GM12878 (cell line): ENCODE data around the gene MTRF1. TPM values are rescaled to one million over a fixed set of nuclear protein-coding genes. Genes with fewer than 3 reads are reported as not detected.

ENCODE experiments used
- BCL11A ChIP-seq: IDR thresholded peaks from 2 replicates; pipeline ENCODE4 v1.6.1; 2011; ENCODE audit warnings: low read depth, low read length
- BRCA1 ChIP-seq: IDR thresholded peaks from 2 replicates; pipeline ENCODE4 v1.6.1; 2011; ENCODE audit warnings: low read depth, low read length, improper control_type of control experiment
- HDAC2 ChIP-seq: fragments of 200-600 bp; sonication (generic); IDR thresholded peaks from 2 replicates; pipeline ENCODE4 v1.6.1; 2017
- HSF1 ChIP-seq: fragments of 150-350 bp; IDR thresholded peaks from 2 replicates; pipeline ENCODE4 v1.6.1; 2014; ENCODE audit warnings: mild to moderate bottlenecking, low read depth, low read length
- IKZF2 ChIP-seq, 2 experiments: fragments of 450-650 bp; IDR thresholded peaks; 2 replicates each; pipeline ENCODE4 v1.6.1; 2017; ENCODE audit warnings: mild to moderate bottlenecking in 2 of 2, moderate library complexity in 2 of 2
- NKRF ChIP-seq: fragments of 450-650 bp; conservative IDR thresholded peaks from 2 replicates; pipeline ENCODE4 v1.6.1; 2017; ENCODE audit warnings: mild to moderate bottlenecking, moderate library complexity
- RAD21 ChIP-seq: IDR thresholded peaks from 2 replicates; pipeline ENCODE4 v1.6.1; 2011; ENCODE audit warnings: mild to moderate bottlenecking, low read depth, low read length, moderate library complexity; ENCODE audit not compliant: insufficient read depth
- SPI1 ChIP-seq: IDR thresholded peaks from 2 replicates; pipeline ENCODE4 v1.6.1; 2011; ENCODE audit warnings: low read depth, mild to moderate bottlenecking, low read length, moderate library complexity, borderline replicate concordance; ENCODE audit not compliant: insufficient read depth
- TCF3 ChIP-seq: IDR thresholded peaks from 2 replicates; pipeline ENCODE4 v1.6.1; 2012; ENCODE audit warnings: low read depth, mild to moderate bottlenecking, low read length, borderline replicate concordance; ENCODE audit not compliant: insufficient read depth
- ZBED1 ChIP-seq: IDR thresholded peaks from 2 replicates; pipeline ENCODE4 v1.6.1; 2016; ENCODE audit warnings: borderline replicate concordance
- ZNF622 ChIP-seq: fragments of 450-650 bp; IDR thresholded peaks from 2 replicates; pipeline ENCODE4 v1.6.1; 2017; ENCODE audit warnings: mild to moderate bottlenecking, inconsistent platforms
- polyA plus RNA-seq, 11 experiments: library from polyadenylated mRNA; depleted of rRNA in 4 of 11; unstranded in 6 of 11; stranded (reverse) in 5 of 11; fragments of >200 nt; fragmentation: Nextera tagmentation in 4 of 11; fragmentation: Illumina TruSeq in 1 of 11; extraction: Ambion mirVana in 4 of 11; extraction: Trizol in 1 of 11; gene quantifications; 1 replicate in 1 of 11; 2 replicates in 10 of 11; pipeline versions ENCODE4 v1.2.1 to v1.2.3, GENCODE V29; 2011 to 2016; ENCODE audit warnings: inconsistent platforms in 2 of 11, missing spikeins in 2 of 11, low read depth in 1 of 11
- total RNA-seq, 4 experiments: library from RNA; depleted of rRNA in 3 of 4; stranded (reverse); fragments of >200 nt in 3 of 4; fragmentation: Illumina TruSeq in 1 of 4; extraction: Trizol in 1 of 4; gene quantifications; 2 replicates each; pipeline versions ENCODE4 v1.2.1 to v1.2.3, GENCODE V29; 2013 to 2021
- TF ChIP-seq, protein P1 (sequence below): IDR thresholded peaks from 2 replicates; pipeline ENCODE4 v1.6.1; 2011; ENCODE audit warnings: borderline replicate concordance, low read depth, mild to moderate bottlenecking, moderate library complexity, low read length; ENCODE audit not compliant: insufficient read depth, poor library complexity, severe bottlenecking
- TF ChIP-seq, protein P2 (sequence below): fragments of 450-650 bp; IDR thresholded peaks from 2 replicates; pipeline ENCODE4 v1.6.1; 2018; ENCODE audit warnings: mild to moderate bottlenecking, low read depth, moderate library complexity; ENCODE audit not compliant: partially characterized antibody
- TF ChIP-seq, protein P3 (sequence below): IDR thresholded peaks from 2 replicates; pipeline ENCODE4 v1.6.1; 2012; ENCODE audit warnings: improper control_type of control experiment, low read depth, low read length; ENCODE audit not compliant: insufficient replicate concordance

MTRF1 gene
- total and polyA plus RNA-seq, 10 of the 15 experiments (the other 5 are each of a cell fraction or from before 2014, with no cell fraction given) = 12.1 to 33.7 (median 20.6) TPM

DNA sequence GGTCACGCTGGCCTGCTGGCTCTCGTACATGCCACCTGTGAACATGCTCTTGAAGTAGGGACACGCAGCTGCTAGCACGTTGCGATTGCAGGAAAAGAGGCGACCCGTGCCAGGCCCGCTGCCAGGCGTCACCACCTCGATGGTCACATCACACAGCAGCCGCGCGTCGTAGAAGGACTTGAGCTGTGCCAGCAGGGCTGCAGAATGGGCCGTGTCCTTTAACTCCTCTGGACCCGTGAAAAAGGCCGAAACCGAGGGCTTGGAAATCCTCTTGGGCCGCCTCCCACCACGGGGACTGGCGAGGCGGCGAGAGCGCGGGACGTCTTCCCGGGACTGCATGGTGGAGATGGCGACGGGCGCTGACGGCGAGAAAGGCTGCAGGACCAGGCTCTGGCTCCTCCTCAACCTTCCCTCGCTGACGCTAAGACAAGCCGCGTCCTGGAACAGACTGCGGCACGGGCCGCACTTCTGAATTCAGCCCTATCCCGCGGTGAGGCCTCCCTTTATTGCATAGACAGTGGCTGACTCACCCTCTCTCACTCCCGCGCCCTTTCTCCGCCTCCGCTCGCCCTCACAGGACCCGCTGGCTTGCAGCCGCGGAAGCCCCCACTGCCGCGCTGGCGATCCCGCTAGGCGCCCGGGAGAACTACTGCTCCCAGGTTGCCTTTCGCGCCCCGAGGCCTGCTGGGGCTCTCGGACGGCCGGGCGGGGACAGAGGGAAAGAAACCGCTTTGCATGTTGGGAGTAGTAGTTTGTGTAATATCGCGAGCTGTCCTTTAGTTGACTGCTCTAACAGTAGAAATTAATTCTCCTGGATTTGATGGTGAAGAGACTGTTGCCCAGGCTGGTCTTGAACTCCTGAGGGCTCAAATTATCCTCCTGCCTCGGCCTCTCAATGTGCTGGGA lies 69.2 kb downstream of the MTRF1 start, which contains the start of gene KBTBD7 (continued):
- TF ChIP-seq, protein P1, sequence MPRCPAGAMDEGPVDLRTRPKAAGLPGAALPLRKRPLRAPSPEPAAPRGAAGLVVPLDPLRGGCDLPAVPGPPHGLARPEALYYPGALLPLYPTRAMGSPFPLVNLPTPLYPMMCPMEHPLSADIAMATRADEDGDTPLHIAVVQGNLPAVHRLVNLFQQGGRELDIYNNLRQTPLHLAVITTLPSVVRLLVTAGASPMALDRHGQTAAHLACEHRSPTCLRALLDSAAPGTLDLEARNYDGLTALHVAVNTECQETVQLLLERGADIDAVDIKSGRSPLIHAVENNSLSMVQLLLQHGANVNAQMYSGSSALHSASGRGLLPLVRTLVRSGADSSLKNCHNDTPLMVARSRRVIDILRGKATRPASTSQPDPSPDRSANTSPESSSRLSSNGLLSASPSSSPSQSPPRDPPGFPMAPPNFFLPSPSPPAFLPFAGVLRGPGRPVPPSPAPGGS = no peak
- TF ChIP-seq HDAC2 = no peak
- no peak for TF ChIP-seq SPI1
- TF ChIP-seq HSF1 = peak; percentile 54; the same call in 1 of the 2 replicates
- TF ChIP-seq BRCA1 = peak; percentile 50; the same call in 1 of the 2 replicates
- 0 out of 2 replicates have a peak, but pooled peaks have one; percentile 18 for TF ChIP-seq TCF3
- no peak for TF ChIP-seq ZNF622
- TF ChIP-seq, protein P2, sequence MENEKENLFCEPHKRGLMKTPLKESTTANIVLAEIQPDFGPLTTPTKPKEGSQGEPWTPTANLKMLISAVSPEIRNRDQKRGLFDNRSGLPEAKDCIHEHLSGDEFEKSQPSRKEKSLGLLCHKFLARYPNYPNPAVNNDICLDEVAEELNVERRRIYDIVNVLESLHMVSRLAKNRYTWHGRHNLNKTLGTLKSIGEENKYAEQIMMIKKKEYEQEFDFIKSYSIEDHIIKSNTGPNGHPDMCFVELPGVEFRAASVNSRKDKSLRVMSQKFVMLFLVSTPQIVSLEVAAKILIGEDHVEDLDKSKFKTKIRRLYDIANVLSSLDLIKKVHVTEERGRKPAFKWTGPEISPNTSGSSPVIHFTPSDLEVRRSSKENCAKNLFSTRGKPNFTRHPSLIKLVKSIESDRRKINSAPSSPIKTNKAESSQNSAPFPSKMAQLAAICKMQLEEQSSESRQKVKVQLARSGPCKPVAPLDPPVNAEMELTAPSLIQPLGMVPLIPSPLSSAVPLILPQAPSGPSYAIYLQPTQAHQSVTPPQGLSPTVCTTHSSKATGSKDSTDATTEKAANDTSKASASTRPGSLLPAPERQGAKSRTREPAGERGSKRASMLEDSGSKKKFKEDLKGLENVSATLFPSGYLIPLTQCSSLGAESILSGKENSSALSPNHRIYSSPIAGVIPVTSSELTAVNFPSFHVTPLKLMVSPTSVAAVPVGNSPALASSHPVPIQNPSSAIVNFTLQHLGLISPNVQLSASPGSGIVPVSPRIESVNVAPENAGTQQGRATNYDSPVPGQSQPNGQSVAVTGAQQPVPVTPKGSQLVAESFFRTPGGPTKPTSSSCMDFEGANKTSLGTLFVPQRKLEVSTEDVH = no peak
- no peak for TF ChIP-seq ZBED1
- TF ChIP-seq, protein P3, sequence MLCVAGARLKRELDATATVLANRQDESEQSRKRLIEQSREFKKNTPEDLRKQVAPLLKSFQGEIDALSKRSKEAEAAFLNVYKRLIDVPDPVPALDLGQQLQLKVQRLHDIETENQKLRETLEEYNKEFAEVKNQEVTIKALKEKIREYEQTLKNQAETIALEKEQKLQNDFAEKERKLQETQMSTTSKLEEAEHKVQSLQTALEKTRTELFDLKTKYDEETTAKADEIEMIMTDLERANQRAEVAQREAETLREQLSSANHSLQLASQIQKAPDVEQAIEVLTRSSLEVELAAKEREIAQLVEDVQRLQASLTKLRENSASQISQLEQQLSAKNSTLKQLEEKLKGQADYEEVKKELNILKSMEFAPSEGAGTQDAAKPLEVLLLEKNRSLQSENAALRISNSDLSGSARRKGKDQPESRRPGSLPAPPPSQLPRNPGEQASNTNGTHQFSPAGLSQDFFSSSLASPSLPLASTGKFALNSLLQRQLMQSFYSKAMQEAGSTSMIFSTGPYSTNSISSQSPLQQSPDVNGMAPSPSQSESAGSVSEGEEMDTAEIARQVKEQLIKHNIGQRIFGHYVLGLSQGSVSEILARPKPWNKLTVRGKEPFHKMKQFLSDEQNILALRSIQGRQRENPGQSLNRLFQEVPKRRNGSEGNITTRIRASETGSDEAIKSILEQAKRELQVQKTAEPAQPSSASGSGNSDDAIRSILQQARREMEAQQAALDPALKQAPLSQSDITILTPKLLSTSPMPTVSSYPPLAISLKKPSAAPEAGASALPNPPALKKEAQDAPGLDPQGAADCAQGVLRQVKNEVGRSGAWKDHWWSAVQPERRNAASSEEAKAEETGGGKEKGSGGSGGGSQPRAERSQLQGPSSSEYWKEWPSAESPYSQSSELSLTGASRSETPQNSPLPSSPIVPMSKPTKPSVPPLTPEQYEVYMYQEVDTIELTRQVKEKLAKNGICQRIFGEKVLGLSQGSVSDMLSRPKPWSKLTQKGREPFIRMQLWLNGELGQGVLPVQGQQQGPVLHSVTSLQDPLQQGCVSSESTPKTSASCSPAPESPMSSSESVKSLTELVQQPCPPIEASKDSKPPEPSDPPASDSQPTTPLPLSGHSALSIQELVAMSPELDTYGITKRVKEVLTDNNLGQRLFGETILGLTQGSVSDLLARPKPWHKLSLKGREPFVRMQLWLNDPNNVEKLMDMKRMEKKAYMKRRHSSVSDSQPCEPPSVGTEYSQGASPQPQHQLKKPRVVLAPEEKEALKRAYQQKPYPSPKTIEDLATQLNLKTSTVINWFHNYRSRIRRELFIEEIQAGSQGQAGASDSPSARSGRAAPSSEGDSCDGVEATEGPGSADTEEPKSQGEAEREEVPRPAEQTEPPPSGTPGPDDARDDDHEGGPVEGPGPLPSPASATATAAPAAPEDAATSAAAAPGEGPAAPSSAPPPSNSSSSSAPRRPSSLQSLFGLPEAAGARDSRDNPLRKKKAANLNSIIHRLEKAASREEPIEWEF = no peak
- TF ChIP-seq NKRF = no peak
- TF ChIP-seq RAD21 = no peak
- TF ChIP-seq IKZF2 (IDR thresholded peaks at IDR 0.05) = peak; percentile 41 to 44; a peak in 1 of 4 replicates
- TF ChIP-seq BCL11A = no peak
